RWPE1 (cell line): ENCODE results near the gene GPR152.

Source experiments
- CTCF ChIA-PET: fragments of 350-600 bp; sonication (Branson Sonifier 250); formaldehyde crosslinking; extraction: SDS; loops from one replicate; lab custom pipeline; 2021; lab: Yijun Ruan, JAX
- POLR2A ChIA-PET: fragments of 400-600 bp; formaldehyde crosslinking; extraction: SDS; loops from one replicate; lab custom pipeline; 2020; ENCODE audit warnings: antibody characterized with exemption; ENCODE audit not compliant: low non-redundant PET; lab: Yijun Ruan, JAX
- DNase-seq: peaks from one replicate; pipeline ENCODE4 v3.0.0; 2012; ENCODE audit warnings: low spot score
- H3K27ac ChIP-seq: fragments of 450-650 bp; 2 replicates; pipeline ENCODE4 v1.5.1; 2017
- TF ChIP-seq, protein P1 (sequence below): fragments of 450-650 bp; conservative IDR thresholded peaks from 2 replicates; pipeline ENCODE4 v1.5.1; 2017; ENCODE audit warnings: low read depth, mild to moderate bottlenecking

The GPR152 gene

DNA sequence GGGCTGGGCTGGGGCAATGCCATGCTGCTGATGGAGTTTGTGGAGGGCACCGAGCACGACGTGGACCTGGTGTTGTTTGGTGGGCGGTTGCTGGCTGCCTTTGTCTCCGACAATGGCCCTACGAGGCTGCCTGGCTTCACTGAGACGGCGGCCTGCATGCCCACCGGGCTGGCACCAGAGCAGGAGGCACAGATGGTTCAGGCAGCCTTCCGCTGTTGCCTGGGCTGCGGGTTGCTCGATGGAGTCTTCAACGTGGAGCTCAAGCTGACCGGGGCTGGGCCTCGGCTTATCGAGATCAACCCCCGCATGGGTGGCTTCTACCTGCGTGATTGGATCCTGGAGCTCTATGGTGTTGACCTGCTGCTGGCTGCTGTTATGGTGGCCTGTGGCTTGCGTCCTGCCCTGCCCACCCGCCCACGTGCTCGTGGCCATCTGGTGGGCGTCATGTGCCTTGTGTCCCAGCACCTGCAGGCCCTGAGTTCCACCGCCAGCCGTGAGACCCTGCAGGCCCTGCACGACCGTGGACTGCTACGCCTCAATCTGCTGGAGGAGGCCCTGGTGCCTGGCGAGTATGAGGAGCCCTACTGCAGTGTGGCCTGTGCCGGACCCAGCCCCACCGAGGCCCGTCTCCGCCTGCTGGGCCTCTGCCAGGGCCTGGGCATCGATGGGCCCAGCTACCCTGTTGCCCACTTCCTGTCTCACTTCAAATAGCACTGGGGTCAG, 28.5 kb downstream of the GPR152 start:
- no peak for DNase-seq
- CTCF ChIA-PET, result interaction anchor here (1.0 to 1.5 kb wide), 2 partner anchors 22 to 23 kb away, joined by 3 read pairs; partner anchors contain the start of gene PPP1CA
- peak overlapping the region; percentile 47 for H3K27ac ChIP-seq
- POLR2A ChIA-PET, result interaction anchor here (0.6 to 0.7 kb wide), 2 partner anchors 44 to 399 kb away, joined by 3 to 4 read pairs; no protein-coding TSS in a partner anchor
- TF ChIP-seq, protein P1, sequence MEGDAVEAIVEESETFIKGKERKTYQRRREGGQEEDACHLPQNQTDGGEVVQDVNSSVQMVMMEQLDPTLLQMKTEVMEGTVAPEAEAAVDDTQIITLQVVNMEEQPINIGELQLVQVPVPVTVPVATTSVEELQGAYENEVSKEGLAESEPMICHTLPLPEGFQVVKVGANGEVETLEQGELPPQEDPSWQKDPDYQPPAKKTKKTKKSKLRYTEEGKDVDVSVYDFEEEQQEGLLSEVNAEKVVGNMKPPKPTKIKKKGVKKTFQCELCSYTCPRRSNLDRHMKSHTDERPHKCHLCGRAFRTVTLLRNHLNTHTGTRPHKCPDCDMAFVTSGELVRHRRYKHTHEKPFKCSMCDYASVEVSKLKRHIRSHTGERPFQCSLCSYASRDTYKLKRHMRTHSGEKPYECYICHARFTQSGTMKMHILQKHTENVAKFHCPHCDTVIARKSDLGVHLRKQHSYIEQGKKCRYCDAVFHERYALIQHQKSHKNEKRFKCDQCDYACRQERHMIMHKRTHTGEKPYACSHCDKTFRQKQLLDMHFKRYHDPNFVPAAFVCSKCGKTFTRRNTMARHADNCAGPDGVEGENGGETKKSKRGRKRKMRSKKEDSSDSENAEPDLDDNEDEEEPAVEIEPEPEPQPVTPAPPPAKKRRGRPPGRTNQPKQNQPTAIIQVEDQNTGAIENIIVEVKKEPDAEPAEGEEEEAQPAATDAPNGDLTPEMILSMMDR, result no peak

DNA sequence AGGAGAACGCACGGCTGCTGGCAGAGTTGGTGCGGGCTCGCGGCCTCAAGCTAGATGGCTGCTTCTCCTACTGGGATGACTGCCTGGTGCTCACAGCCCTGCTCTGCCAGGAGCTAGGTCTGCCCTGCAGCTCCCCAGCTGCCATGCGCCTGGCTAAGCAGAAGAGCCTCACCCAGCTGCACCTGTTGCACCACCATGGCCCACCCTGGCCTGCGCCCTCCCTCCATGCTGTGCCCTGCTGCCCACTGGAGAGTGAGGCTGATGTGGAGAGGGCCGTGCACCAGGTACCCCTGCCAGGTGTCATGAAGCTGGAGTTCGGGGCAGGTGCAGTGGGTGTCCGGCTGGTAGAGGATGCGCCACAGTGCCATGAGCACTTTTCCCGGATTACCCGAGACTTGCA, 29.1 kb downstream of the GPR152 start:
- H3K27ac ChIP-seq, result peak overlapping the region; percentile 83
- DNase-seq, result no peak
- ChIA-PET POLR2A (no interaction called here), CTCF (interaction anchor here (0.6 to 1.5 kb wide), 5 partner anchors 11 to 1646 kb away, joined by 3 read pairs; partner anchors contain the start of gene PPP1CA)
- TF ChIP-seq, protein P1, result no peak

DNA sequence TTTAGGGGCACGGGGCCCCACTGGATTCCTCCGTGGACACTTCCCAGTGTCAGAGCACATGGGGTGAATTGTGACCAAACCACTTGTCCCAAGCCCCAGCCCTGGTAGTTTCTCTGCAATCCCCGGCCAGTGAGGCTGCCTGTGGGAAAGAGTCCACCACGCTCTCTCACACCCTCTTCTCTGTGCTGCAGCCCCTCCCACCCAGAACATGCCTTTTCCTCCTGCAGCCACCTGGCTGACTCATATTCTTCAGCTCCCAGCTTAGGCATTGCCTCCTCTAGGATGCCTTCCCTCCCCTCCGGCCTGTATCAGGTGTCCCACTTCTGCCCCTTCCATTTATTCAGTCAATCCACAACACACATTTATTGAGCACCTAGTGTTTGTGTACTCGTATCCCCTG, 29.6 kb downstream of the GPR152 start:
- peak; percentile 74 for DNase-seq
- TF ChIP-seq, protein P1, result no peak
- H3K27ac ChIP-seq, result peak overlapping the region; percentile 83
- ChIA-PET CTCF (interaction anchor here (0.6 to 1.5 kb wide), 4 partner anchors 11 to 1646 kb away, joined by 3 read pairs; partner anchors contain the start of gene PPP1CA), POLR2A (no interaction called here)

DNA sequence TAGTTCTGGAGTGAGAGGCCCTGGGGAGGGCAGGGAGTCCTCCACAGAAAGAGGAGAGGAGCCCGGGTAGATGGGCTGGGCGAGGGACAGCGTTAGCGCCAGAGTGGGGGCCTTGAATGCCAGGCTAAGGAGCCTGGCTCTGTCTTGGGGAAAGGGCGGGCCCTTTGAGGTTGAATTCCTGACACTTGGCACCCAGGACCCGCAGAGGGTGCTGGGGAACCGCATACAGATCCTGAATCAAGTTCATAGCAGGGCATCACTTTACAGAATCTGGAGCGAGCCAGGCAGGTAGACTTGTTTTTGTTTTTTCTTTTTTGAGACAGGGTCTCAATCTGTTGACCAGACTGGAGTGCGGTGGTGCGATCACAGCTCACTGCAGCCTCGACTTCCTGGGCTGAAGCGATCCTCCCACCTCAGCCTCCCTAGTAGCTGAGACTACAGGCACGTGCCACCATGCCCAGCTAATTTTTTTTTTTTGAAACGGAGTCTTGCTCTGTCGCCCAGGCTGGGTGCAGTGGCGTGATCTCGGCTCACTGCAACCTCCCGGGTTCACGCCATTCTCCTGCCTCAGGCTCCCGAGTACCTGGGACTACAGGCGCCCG, 31.0 kb downstream of the GPR152 start:
- H3K27ac ChIP-seq, result peak overlapping the region; percentile 83
- ChIA-PET CTCF (interaction anchor here (1.7 kb wide), 1 partner anchor 39 kb away, joined by 5 read pairs; no protein-coding TSS in a partner anchor), POLR2A (no interaction called here)
- TF ChIP-seq, protein P1, result no peak
- DNase-seq, result peak; percentile 46

DNA sequence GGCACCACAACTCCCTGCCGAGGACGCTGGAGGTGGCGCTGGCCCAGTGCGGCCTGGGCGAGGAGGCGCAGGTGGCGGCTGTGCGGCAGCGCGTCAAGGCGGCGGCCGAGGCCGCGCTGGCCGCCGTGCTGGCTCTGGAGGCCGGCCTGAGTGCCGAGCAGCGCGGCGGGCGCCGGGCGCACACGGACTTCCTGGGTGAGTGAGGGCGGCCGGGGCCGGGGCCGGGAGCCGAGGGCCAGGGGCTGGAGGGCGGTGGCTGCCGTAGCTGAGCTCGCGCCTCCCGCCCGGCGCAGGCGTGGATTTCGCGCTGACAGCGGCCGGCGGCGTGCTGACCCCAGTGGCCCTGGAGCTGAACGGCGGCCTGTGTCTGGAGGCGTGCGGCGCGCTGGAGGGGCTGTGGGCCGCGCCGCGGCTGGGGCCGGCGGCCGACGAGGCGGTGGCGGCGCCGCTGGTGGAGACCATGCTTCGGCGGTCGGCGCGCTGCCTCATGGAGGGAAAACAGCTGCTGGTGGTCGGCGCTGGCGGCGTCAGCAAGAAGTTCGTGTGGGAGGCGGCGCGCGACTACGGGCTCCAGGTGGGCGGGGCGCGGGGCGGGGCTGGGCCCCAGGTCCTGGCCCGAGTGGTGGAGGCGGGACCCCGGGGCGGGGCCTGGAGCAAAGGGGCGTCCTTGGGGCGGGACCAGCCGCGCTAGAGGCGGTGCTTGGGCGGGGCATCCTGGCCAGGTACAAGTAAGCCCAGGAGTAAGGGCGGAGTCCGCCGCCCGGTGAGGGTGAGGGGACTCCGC, 31.7 kb downstream of the GPR152 start:
- TF ChIP-seq, protein P1, result no peak
- DNase-seq, result peak; percentile 95
- ChIA-PET POLR2A (no interaction called here), CTCF (interaction anchor here (1.7 kb wide), 1 partner anchor 38 kb away, joined by 5 read pairs; no protein-coding TSS in a partner anchor)
- peak overlapping the region; percentile 83 for H3K27ac ChIP-seq
